HG02678 (cell line): ENCODE data around the gene OR56A5.

Experiments
- ATAC-seq: cut with Tn5 transposase; IDR thresholded peaks from one replicate; pipeline ENCODE4 v1.9.1; 2021; ENCODE audit warnings: mild to moderate bottlenecking, moderate library complexity; ENCODE audit not compliant: unreplicated experiment

Gene OR56A5

GRCh38 chr11:5933116-5933515 is 35.2 kb downstream of the OR56A5 start:
- ATAC-seq = no peak

- no peak for ATAC-seq
Observed at GRCh38 chr11:5932671-5933070, 35.6 kb downstream of the OR56A5 start.

DNA sequence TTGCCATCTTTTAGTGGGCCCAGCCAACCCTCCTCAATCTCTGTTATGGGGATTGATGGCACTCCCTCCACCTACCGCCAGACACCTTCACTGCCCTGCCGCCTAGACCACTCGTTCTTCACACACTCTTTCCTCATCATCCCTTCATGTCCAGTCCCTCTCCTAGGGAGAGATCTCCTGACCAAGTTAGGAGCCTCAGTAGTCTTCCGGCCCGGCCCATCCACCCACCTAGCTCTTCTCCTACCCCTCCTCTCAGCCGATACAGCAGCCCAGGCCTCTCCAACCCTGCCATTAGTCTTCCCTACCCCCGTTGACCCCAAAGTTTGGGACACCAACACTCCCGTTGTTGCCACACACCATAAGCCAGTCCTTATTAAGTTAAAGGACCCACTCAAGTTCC is 37.2 kb downstream of the OR56A5 start:
- no peak for ATAC-seq

DNA sequence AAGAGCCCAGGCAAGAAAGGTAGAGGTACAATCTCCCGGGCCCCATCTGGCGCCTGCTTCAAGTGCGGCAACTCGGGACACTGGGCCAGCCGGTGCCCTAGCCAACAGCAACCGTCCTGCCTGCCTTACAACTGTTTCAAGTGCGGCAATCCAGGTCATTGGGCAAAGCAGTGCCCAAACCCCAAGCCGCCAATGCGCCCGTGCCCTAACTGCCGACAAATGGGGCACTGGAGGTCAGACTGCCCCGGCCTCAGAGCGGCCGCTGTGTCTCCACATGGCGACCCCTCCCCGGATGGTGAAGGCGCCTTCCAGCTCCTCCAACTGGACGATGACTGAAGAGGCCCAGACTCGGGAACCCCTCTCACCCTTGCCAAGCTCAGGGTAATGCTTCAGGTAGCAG is 37.7 kb downstream of the OR56A5 start:
- ATAC-seq = no peak

- ATAC-seq = no peak
Observed at GRCh38 chr11:5929571-5930368, 38.5 kb downstream of the OR56A5 start.

- ATAC-seq = no peak
Observed at GRCh38 chr11:5928811-5929210, 39.5 kb downstream of the OR56A5 start.

GRCh38 chr11:5928271-5928670 is 40.0 kb downstream of the OR56A5 start:
- ATAC-seq = no peak

DNA sequence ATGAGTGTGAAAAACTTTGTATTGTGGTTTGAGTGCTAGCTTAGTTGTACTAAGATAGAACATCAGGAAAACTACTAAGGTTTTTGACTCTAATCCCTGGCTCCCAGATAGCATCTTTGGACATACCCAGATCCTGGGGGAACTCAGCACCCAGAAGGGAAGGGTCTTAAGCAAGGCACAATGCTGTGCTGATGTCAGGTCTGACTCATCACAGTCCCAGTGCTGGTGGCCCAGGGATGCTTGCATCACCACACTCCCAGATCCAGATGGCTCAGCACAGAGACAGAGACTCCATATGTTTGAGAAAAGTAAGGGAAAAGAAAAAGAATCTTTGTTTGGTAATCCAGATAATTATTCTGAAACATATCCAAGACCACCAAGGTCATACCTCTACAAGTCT is 44.5 kb downstream of the OR56A5 start:
- ATAC-seq = peak; percentile 28

- ATAC-seq = peak; percentile 37
Observed at GRCh38 chr11:5923427-5923776, 44.9 kb downstream of the OR56A5 start.

DNA sequence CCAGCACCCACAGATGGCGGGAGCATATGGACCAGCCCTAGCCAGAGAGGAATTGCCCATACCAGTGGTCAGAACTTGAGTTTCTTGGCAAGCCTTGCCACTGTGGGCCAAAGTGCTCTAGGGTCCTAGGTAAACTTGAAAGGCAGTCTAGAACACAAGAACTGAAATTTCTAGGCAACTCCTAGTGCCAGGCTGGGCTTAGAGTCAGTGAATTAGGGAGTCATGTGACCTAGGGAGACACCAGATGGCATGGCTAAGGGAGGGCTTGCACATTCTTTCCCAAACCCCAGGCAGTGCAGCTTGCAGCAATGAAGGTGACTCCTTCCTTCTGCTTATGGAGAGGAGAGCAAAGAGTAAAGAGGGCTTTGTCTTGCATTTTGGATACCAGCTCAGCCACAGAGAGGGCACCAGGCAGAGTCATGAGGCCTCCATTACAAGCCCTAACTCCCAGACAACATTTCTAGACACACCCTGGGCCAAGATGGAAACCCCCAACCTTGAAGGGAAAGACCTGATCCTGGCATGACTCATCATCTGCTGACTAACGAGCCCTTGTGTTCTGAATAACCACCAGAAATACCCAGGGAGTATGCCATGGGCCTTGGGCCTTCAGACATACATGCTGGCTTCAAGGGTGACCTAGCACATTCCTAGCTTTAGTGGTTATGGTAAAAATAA is 45.4 kb downstream of the OR56A5 start:
- ATAC-seq = peak; percentile 86
